ENCODE measurements around the gene POMC.
"Not testable (repeated sequence)": the region's sequence is repeated elsewhere in the genome, so short reads cannot be mapped to it uniquely, and the experiment has no call there.

Gene POMC

DNA sequence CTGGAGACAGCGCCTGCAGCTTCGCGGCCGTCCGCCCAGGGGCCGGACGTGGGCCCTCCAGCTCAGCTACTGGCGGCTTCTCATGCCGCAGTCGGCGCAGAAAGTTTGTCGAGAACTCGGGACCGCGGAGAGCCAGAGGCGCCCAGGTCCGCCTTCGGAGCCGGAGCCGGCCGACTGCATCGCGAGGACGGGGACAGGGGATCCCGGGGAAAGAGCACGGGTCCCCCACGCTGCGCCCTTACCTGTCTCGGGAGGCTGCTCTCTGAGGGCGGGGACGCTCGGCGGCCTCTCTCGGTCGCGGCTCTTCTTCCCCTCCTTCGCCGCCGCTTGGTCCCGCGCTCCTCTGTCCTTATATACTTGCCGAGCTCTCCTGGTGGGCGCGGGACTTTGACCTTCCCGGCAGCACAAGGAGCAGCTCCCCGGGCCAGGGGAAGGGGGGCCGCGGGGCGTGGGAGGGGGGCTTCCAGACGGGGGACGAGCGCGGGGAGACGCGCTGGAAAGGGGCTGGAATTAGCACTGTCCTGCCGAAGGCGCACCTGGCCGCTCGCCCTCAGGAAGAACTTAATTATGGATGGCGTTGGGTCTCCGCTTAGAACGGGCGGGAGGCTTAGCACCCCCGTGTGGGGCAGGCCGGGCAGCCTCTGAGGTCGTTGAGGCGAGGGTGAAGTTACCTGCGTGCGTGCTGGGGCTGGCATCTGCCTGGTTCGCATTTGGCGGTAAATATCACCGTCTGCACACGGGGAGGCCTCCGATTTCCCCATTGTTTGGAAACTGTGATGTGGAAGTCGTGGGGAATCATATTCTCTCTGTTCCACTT lies at the start of gene POMC:
TSS of gene POMC (minus strand) at position 325 of the 817 bp plus-strand sequence. CDS start 3,808 bp downstream, outside the sequence.
- DNase-seq (ENCODE audit: low read depth), result no peak

DNA sequence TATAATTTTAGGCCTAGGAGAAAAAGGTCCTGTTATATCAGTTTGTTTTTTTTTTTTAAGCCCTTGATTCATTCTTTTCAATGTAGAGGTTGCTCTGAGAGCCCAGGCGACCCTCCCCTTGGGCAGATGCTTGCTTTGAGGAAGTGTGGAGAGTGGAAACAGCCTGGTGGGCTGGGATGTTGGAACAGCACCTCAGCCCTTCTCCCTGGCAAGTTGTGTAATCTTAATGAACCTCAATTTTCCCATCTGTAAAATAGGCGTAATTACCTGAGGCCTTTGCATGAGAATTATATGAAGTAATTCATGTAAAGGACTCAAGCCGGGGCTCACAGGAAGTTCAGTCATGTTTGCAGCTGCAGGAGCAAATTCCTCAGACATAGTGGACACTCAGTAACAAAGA lies 49.7 kb upstream of the POMC start:
- DNase-seq (ENCODE audit: low read depth), result no peak

- DNase-seq (ENCODE audit: low read depth), result peak; percentile 75
Observed at GRCh38 chr2:25215948-25216679, 47.7 kb upstream of the POMC start.

- DNase-seq (ENCODE audit: low read depth), result no peak
Observed at GRCh38 chr2:25215232-25215631, 46.9 kb upstream of the POMC start.

- DNase-seq (ENCODE audit: low read depth), result no peak
Observed at GRCh38 chr2:25213229-25213628, 44.8 kb upstream of the POMC start.

GRCh38 chr2:25210923-25211322 lies 42.5 kb upstream of the POMC start:
- DNase-seq (ENCODE audit: low read depth), result not testable (repeated sequence)

DNA sequence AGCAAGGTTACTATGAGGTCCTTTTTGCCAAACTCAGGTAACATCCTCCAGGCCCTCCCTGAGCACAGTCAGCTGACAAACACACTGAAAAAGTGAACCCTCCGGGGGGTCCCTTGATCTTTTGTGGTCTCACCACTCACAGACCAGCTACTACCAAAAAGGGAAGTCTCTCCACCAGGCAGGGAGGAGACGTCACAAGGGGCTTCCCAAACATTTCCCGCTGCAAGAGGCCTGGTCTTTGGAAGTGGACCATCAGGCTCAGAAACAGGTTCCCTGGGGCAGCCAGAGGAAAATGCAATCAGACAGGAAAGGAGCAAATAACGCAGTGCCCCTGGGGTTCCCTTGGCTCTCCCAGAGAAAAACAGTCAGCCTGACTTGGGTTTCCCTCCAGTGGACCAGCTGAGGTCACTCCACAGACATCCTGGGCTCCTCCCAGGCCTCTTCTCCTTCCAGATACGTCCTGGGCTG lies 38.7 kb upstream of the POMC start:
- DNase-seq (ENCODE audit: low read depth), result no peak

DNA sequence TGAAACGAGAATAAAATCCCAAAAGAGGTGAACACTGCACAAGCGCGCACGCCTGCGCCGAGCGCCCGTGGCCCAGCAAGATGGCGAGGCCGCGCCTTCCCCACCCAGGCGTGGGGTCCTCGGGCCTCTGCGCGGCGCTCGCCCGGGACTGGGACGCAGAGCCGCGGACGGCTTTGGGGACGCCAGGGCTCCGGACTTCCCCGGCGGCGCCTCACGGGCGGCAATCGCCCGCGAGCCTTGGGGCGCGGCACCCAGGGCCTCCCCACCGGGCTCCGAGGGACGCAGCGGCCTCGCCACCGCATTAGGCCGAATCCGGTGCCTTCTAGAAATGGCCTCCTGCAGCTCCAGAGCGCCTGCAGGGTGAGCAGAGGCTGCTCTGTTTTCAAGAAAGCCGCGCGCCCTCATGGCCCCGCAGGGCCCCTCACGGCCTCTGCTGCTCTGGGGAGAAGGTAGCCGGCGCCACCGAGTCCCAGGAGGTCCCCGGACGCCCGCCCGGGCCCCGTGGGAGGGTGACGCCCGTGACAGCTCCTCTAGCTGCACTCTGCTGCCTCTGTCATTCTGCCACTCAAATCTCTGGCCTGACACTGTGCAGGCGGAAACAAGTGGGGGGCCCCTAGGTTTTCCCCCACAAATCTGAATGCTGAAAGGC lies 35.9 kb upstream of the POMC start:
- DNase-seq (ENCODE audit: low read depth), result no peak

DNA sequence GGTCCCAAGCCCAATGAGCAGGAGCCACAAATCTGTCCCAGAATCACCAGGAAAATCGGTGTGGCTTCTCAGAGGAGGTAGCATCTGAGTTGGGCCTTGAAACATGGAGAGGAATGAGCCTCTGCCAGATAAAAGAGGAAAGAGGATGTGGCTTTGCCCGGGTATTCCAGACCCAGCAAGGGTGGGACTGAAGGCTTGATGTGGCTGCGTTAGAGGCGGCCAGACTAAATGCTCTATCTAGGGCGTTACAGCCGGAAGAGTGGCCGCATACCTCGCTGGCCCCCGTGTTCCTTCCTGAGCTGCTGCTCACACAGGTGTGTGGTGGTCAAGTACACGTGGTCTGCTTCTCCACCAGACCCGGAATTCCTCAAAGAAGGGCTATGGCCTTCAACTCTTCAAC lies 33.9 kb upstream of the POMC start:
- DNase-seq (ENCODE audit: low read depth), result no peak

DNA sequence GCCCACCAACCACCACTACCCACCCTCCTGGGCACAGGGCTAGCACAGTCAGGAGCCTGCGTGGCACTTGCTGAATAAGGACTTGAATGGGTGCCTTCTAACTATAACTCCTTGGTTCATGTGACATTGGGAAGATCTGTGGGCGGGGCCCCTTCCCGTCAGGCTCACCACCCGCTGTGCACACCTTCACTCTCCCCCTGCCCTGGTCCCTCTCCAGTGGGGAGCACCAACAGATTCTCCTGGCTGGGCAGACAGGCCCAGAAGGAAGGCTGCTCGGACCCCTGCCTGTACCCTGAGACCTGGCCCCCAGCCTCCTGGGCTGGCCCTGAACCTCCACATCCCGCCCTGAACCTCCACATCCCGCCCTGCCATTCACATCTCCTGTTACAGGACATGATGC lies 33.4 kb upstream of the POMC start:
- no peak for DNase-seq (ENCODE audit: low read depth)

DNA sequence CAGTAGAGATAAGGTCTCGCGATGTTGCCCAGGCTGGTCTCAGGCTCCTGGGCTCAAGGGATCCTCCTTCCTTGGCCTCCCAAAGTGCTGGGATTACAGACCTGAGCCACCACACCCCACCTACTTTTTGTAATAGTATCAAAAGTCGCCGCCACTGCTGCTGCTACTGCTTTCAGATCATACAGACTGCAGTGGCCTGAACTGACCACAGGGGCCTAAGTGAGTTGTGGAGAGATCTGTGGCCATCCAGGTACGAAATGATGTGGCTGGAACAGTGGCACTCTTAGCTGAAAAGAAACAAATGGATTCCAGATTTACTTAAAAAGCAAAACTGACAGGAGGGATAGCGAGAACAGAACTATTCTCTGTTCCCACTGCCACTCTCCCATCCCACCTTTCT lies 32.9 kb upstream of the POMC start:
- DNase-seq (ENCODE audit: low read depth), result no peak

DNA sequence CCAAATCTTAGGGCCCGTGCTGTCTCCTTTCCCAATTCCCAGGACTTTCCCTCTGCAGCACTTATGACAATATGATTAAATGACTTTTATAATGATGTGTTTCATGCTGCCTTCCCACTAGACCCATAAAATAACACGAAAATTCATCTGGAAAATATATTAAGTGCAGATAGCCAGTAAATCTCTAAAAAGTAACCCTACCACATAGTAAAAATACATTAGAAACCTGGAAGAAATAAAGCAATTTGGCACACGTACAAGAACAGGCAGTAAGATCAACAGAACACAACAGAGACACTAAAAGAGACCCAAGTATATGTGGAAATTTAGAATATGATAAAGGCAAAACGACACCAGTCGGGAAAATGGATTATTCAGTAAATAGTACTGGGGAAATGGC lies 30.2 kb upstream of the POMC start:
- DNase-seq (ENCODE audit: low read depth), result no peak

DNA sequence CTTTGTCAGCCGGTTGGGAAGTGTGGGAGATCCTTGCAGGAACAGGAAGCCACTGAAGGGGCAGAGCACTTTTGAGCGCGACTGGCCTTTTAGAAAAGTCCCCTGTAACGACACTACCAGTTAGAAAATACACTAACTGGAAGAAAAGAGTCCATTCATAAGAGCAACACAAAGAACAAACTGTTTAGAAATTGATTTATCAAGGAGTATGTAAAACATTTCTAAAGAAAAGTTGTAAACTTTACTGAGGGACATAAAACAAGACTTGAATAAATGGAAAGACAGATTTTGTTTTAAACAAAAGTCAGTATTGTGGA lies 29.8 kb upstream of the POMC start:
- no peak for DNase-seq (ENCODE audit: low read depth)

DNA sequence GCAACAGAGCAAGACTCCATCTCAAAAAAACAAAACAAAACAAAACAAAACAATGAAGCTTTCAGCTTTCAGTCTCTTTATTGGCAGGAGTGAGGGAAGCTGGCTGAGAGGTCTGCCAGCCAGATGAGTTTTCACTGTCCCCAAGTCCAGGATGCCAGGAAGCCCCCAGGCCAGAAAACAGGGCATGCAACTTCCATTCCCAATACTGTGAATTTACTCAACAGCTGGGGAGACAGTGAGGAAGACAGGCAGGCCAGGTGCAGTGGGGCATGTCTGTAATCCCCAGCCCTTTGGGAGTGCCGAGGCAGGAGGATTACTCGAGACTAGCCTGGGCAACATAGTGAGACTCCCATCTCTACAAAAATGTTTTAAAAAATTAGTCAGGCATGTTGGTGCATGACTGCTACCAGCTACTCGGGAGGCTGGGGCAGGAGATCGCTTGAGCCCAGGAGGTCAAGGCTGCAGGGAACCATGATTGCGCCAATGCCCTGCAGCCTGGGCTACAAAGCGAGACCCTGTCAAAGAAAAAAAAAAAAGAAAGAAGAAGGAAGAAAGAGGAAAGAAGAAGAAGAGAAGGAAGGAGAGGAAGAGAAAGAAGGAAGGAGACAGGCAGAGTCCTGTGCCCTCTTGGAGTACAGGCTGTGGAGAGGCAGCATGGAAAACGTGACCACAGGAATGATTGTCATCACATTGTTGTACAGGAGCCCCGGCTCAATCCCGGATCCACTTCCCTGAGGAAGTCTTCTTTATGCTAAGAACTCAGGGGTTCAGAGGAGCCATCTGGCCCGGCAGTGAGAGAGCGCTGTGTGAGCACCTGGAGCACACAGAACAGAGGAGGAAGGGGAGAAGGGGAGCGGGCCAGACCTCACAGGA lies 29.2 kb upstream of the POMC start:
- DNase-seq (ENCODE audit: low read depth), result no peak

- DNase-seq (ENCODE audit: low read depth), result no peak
Observed at GRCh38 chr2:25194576-25195122, 26.3 kb upstream of the POMC start.

GRCh38 chr2:25190536-25190935 lies 22.2 kb upstream of the POMC start:
- DNase-seq (ENCODE audit: low read depth), result no peak

GRCh38 chr2:25188405-25188804 lies 20.0 kb upstream of the POMC start:
- DNase-seq (ENCODE audit: low read depth), result no peak

DNA sequence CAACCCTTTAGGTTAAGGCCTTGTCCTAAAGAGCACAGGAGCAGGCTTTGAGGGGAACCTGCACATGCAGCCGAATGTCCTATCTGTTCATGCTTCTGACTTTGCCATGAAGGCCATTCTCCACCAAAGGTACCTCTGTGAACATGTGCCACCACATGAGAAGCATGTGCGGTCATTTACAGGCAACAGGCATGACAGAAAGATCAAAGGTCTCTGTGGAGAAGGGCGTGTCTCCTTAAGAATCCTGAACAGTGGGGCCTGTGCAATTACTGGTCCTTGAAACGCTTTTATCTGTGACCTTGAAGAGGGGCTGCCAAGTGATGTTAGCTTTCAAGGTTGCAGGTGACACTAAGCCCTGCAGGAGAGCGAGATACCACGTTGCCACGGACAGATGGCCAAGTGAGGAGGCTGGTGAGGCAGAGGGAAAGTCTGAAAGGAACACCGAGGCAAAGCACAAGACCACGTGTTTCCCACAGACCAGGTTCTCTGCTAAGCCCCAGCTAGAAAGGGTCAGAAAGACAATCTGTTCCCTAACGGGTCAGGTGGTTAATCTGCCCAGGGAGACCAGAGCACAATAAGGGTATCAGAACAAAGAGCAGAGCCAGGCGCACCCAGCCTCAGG lies 19.5 kb upstream of the POMC start:
- no peak for DNase-seq (ENCODE audit: low read depth)

DNA sequence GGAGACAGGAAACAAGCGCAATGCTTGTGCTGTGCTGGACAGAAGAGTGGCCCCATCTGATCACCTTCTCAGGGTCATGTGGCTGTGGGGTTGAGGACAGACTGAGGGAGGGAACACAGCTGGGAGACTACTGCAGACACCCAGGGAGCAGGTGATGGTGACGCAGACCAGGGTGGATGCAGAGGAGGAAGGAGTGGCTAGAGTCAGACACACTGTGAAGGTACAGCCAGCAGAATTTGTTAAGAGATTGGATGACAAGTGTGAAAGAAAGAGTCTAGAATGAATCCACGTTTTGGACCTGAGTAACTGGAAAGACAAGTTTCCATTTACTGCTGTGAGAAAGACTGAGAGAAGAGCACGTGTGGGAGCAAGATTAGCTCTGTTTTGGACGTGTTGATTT lies 15.9 kb upstream of the POMC start:
- DNase-seq (ENCODE audit: low read depth), result no peak

DNA sequence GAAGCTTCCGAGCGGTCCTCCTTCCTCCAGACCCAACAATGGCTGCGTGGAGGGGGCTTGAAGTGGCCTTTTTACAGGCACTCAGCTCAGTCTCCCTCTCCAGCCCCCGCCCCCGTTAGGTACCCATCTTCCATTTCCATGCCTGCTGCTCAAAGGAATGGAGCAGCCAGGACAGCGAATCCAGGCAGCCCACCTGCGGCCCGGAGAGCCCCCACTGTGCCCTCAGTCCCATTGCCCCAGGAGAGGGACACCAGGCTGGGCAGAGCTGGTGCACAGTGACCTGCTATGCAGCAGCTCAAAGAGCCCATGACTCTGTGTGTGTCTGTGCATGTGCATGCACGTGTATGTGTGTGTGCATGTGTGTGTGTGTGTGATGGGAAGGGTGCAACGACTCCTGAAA lies 10.6 kb upstream of the POMC start:
- no peak for DNase-seq (ENCODE audit: low read depth)

- DNase-seq (ENCODE audit: low read depth), result no peak
Observed at GRCh38 chr2:25177211-25177611, 8.8 kb upstream of the POMC start.
